OCI-LY7 (cell line): Measurements from ENCODE around the gene MAOA. TPM values are rescaled to one million over a fixed set of nuclear protein-coding genes. Genes with fewer than 3 reads are reported as not detected.

Experiments
- BruUV-seq: library from RNA; stranded (reverse); fragments of 400-500 nt; replicated peaks from 2 replicates; lab custom pipeline; 2021; lab: Mats Ljungman, UMichigan
- CTCF ChIA-PET: fragments of 300-600 bp; sonication (Branson Sonifier 250); formaldehyde crosslinking; loops from one replicate; lab custom pipeline; 2022; ENCODE audit warnings: antibody characterized with exemption; ENCODE audit not compliant: unreplicated experiment; lab: Charles Lee
- POLR2A ChIA-PET: fragments of 300-600 bp; sonication (Branson Sonifier 250); formaldehyde crosslinking; loops from one replicate; lab custom pipeline; 2022; ENCODE audit warnings: antibody characterized with exemption; lab: Charles Lee
- DNase-seq: peaks from one replicate; pipeline ENCODE4 v3.0.0-alpha.2; 2015; ENCODE audit warnings: low spot score
- H2AFZ ChIP-seq: fragments of 200-600 bp; sonication (generic), shearing (Covaris generic); 2 replicates; pipeline ENCODE4 v1.6.1; 2014; ENCODE audit warnings: mild to moderate bottlenecking, antibody characterized with exemption, low read length, moderate library complexity
- H3K27ac ChIP-seq: fragments of 200-600 bp; sonication (generic); 2 replicates; pipeline ENCODE4 v1.5.1; 2014; ENCODE audit warnings: mixed run types, low read depth, mild to moderate bottlenecking, moderate library complexity, low read length, inconsistent platforms; ENCODE audit not compliant: poor library complexity, severe bottlenecking
- H3K36me3 ChIP-seq: fragments of 200-600 bp; sonication (generic); 2 replicates; pipeline ENCODE4 v1.6.1; 2014; ENCODE audit warnings: mild to moderate bottlenecking, antibody characterized with exemption, low read length, moderate library complexity, mixed read lengths; ENCODE audit not compliant: insufficient read depth
- H3K4me1 ChIP-seq: fragments of 200-600 bp; sonication (generic); 2 replicates; pipeline ENCODE4 v1.5.1; 2014; ENCODE audit warnings: mild to moderate bottlenecking, low read length; ENCODE audit not compliant: insufficient read depth, poor library complexity, severe bottlenecking
- H3K4me2 ChIP-seq: fragments of 200-600 bp; sonication (generic); 2 replicates; pipeline ENCODE4 v1.6.1; 2014; ENCODE audit warnings: mild to moderate bottlenecking, low read length
- H3K4me3 ChIP-seq: fragments of 200-600 bp; sonication (generic); 2 replicates; pipeline ENCODE4 v1.5.1; 2014; ENCODE audit warnings: mild to moderate bottlenecking, low read depth, low read length; ENCODE audit not compliant: poor library complexity, severe bottlenecking
- H3K79me2 ChIP-seq: fragments of 200-600 bp; sonication (generic); 2 replicates; pipeline ENCODE4 v1.6.1; 2016; ENCODE audit warnings: low read depth, mild to moderate bottlenecking, low read length, moderate library complexity, mixed read lengths; ENCODE audit not compliant: insufficient read depth
- H3K9me2 ChIP-seq: fragments of 200-600 bp; sonication (generic); 2 replicates; pipeline ENCODE4 v1.6.1; 2016; ENCODE audit warnings: mild to moderate bottlenecking, low read length, mixed read lengths; ENCODE audit not compliant: insufficient read depth
- H3K9me3 ChIP-seq: fragments of 200-600 bp; sonication (generic); 2 replicates; pipeline ENCODE4 v1.6.1; 2014; ENCODE audit warnings: mild to moderate bottlenecking, mixed run types, low read length, mixed read lengths
- H4K20me1 ChIP-seq: fragments of 200-600 bp; sonication (generic); 2 replicates; pipeline ENCODE4 v1.6.1; 2014; ENCODE audit warnings: mild to moderate bottlenecking, antibody characterized with exemption, low read length, moderate library complexity, mixed read lengths; ENCODE audit not compliant: insufficient read depth
- CTCF ChIP-seq: fragments of 200-600 bp; sonication (generic); conservative IDR thresholded peaks from 2 replicates; pipeline ENCODE4 v1.5.1; 2014; ENCODE audit warnings: mild to moderate bottlenecking, antibody characterized with exemption, low read length, moderate library complexity, mixed read lengths
- EZH2phosphoT487 ChIP-seq: fragments of 200-600 bp; sonication (generic); IDR thresholded peaks from 2 replicates; pipeline ENCODE4 v1.6.1; 2018; ENCODE audit warnings: low read depth, borderline replicate concordance, mild to moderate bottlenecking, mixed run types, antibody characterized with exemption, low read length, moderate library complexity, mixed read lengths
- intact Hi-C: fragments of 100-400 bp; cut with micrococcal nuclease; formaldehyde crosslinking; loops from one replicate; pipeline ENCODE4 v1.10.0; 2022; ENCODE audit not compliant: unreplicated experiment
- total RNA-seq, 2 experiments: library from RNA; depleted of rRNA in 1 of 2; stranded (reverse); fragments of >200 nt in 1 of 2; shearing (Covaris generic) in 1 of 2; gene quantifications; 2 replicates each; pipeline ENCODE4 v1.2.3, GENCODE V29; 2014 to 2022

Gene MAOA
- total RNA-seq, 2 experiments from 2014 or later: not detected

- ChIA-PET CTCF (no interaction called here), POLR2A (no interaction called here)
- TF ChIP-seq EZH2phosphoT487: no peak
- TF ChIP-seq CTCF: no peak
- Histone ChIP-seq H2AFZ (no peak overlapping the region), H3K4me1 (no peaks in the 10 kb centered on the region), H3K4me2 (no peak overlapping the region), H3K9me3 (no peaks in the 10 kb centered on the region), H3K9me2 (no peaks in the 10 kb centered on the region), H3K4me3 (no peak overlapping the region), H3K27ac (no peak overlapping the region), H3K79me2 (no peaks in the 10 kb centered on the region), H3K36me3 (no peaks in the 10 kb centered on the region), H4K20me1 (no peaks in the 10 kb centered on the region)
- no peak for DNase-seq
- intact Hi-C loops: no loop called here
- BruUV-seq: no TSS peak
These were observed 21.0 kb downstream of the MAOA start for GRCh38 chrX:43676971-43677572.

GRCh38 chrX:43677993-43678392 is 21.9 kb downstream of the MAOA start:
- H3K4me3 ChIP-seq: no peak overlapping the region
- no peak overlapping the region for H3K4me2 ChIP-seq
- H3K4me1 ChIP-seq: no peaks in the 10 kb centered on the region
- TF ChIP-seq CTCF (no peak), EZH2phosphoT487 (no peak)
- no peaks in the 10 kb centered on the region for H3K79me2 ChIP-seq
- no peak overlapping the region for H3K27ac ChIP-seq
- CTCF ChIA-PET: no interaction called here
- H3K9me3 ChIP-seq: no peaks in the 10 kb centered on the region
- intact Hi-C loops: no loop called here
- no peak for DNase-seq
- no peaks in the 10 kb centered on the region for H4K20me1 ChIP-seq
- BruUV-seq: no TSS peak
- POLR2A ChIA-PET: no interaction called here
- no peak overlapping the region for H2AFZ ChIP-seq
- H3K36me3 ChIP-seq: no peaks in the 10 kb centered on the region
- no peaks in the 10 kb centered on the region for H3K9me2 ChIP-seq

- no peak overlapping the region for H3K4me2 ChIP-seq
- no peaks in the 10 kb centered on the region for H4K20me1 ChIP-seq
- no peaks in the 10 kb centered on the region for H3K36me3 ChIP-seq
- POLR2A ChIA-PET: no interaction called here
- no peak overlapping the region for H3K27ac ChIP-seq
- TF ChIP-seq CTCF (no peak), EZH2phosphoT487 (no peak)
- H3K9me3 ChIP-seq: no peaks in the 10 kb centered on the region
- H3K9me2 ChIP-seq: no peaks in the 10 kb centered on the region
- no peaks in the 10 kb centered on the region for H3K79me2 ChIP-seq
- no peak overlapping the region for H3K4me3 ChIP-seq
- no peak for DNase-seq
- H2AFZ ChIP-seq: no peak overlapping the region
- BruUV-seq: no TSS peak
- intact Hi-C loops: no loop called here
- CTCF ChIA-PET: no interaction called here
- H3K4me1 ChIP-seq: no peaks in the 10 kb centered on the region
These were observed 23.0 kb downstream of the MAOA start for GRCh38 chrX:43679058-43679457.
